Thymus (tissue), 11 donors: ENCODE results near the gene ABCA12. TPM values are rescaled to one million over a fixed set of nuclear protein-coding genes. Genes with fewer than 3 reads are reported as not detected.

Experiments
- DNase-seq, 9 donors: peaks; one replicate each; pipeline ENCODE4 v3.0.0-alpha.2; 2013; ENCODE audit warnings: low spot score in 9 of 9, low read depth in 6 of 9, missing footprints in 1 of 9
- H3K27ac ChIP-seq, 2 donors: one replicate each; pipeline ENCODE4 v1.5.1; 2013; ENCODE audit warnings: control low read depth in 1 of 2, low read depth in 1 of 2, low read length in 1 of 2, mild to moderate bottlenecking in 1 of 2, moderate library complexity in 1 of 2
- H3K27me3 ChIP-seq, 2 donors: one replicate each; pipeline ENCODE4 v1.5.1; 2013; ENCODE audit warnings: low read length in 1 of 2; ENCODE audit not compliant: control insufficient read depth in 2 of 2, insufficient read depth in 1 of 2
- H3K36me3 ChIP-seq, 2 donors: one replicate each; pipeline ENCODE4 v1.5.1; 2013; ENCODE audit warnings: low read length in 1 of 2, mild to moderate bottlenecking in 1 of 2, moderate library complexity in 1 of 2; ENCODE audit not compliant: control insufficient read depth in 2 of 2, insufficient read depth in 2 of 2
- H3K4me1 ChIP-seq, 2 donors: one replicate each; pipeline ENCODE4 v1.5.1; 2013; ENCODE audit warnings: low read length in 2 of 2; ENCODE audit not compliant: control insufficient read depth in 2 of 2, insufficient read depth in 2 of 2
- H3K4me3 ChIP-seq, 2 donors: one replicate each; pipeline ENCODE4 v1.5.1; 2013; ENCODE audit warnings: low read length in 2 of 2, control low read depth in 1 of 2, mild to moderate bottlenecking in 1 of 2
- H3K9me3 ChIP-seq, 2 donors: one replicate each; pipeline ENCODE4 v1.5.1; 2013; ENCODE audit warnings: low read length in 1 of 2, mild to moderate bottlenecking in 1 of 2; ENCODE audit not compliant: control insufficient read depth in 2 of 2, insufficient read depth in 1 of 2
- WGBS: extraction: QIAGEN DNeasy Blood & Tissue Kit; methylation state at CpG from one replicate; pipeline ENCODE4 v1.1.7; 2013; 5-methylcytosine and 5-hydroxymethylcytosine counted together
- polyA plus RNA-seq: library from polyadenylated mRNA; stranded (reverse); fragments of 200-250 nt; gene quantifications from one replicate; pipeline ENCODE4 v1.2.3, GENCODE V29; 2013
- total RNA-seq: library from RNA; stranded (reverse); fragments of 120-200 nt; gene quantifications from one replicate; pipeline ENCODE4 v1.2.4, GENCODE V29; 2013
- donor health status: healthy.

ABCA12 gene
- total and polyA plus RNA-seq, 2 donors = 0.14 to 0.18 TPM

GRCh38 chr2:215160081-215160480 is 21.7 kb upstream of the ABCA12 start:
- no peak for DNase-seq
- Histone ChIP-seq H3K27ac (no peak overlapping the region), H3K36me3 (no peaks in the 10 kb centered on the region), H3K4me1 (no peaks in the 10 kb centered on the region), H3K27me3 (no peaks in the 10 kb centered on the region), H3K4me3 (no peak overlapping the region), H3K9me3 (peaks cover 0 to 12% of the 10 kb centered on the region in 2 donors)
- 100% methylated on average over 1 of the region's 1 CpG for WGBS

GRCh38 chr2:215156453-215156852 is 18.0 kb upstream of the ABCA12 start:
- H3K4me1 ChIP-seq = no peaks in the 10 kb centered on the region
- peaks cover 0 to 8% of the 10 kb centered on the region in 2 donors for H3K9me3 ChIP-seq
- no peaks in the 10 kb centered on the region for H3K27me3 ChIP-seq
- no peaks in the 10 kb centered on the region for H3K36me3 ChIP-seq
- no peak overlapping the region for H3K27ac ChIP-seq
- H3K4me3 ChIP-seq = no peak overlapping the region
- WGBS = 91% methylated on average over 2 of the region's 2 CpGs
- DNase-seq = no peak

GRCh38 chr2:215149894-215150293 is 11.5 kb upstream of the ABCA12 start:
- 98% methylated on average over 1 of the region's 1 CpG for WGBS
- Histone ChIP-seq H3K4me1 (no peaks in the 10 kb centered on the region), H3K9me3 (no peaks in the 10 kb centered on the region), H3K4me3 (no peak overlapping the region), H3K27ac (no peak overlapping the region), H3K27me3 (no peaks in the 10 kb centered on the region), H3K36me3 (no peaks in the 10 kb centered on the region)
- DNase-seq = no peak

- H3K4me3 ChIP-seq = no peak overlapping the region
- no peak overlapping the region for H3K27ac ChIP-seq
- 27% methylated on average over 1 of the region's 1 CpG for WGBS
- no peaks in the 10 kb centered on the region for H3K9me3 ChIP-seq
- H3K4me1 ChIP-seq = no peaks in the 10 kb centered on the region
- no peaks in the 10 kb centered on the region for H3K27me3 ChIP-seq
- no peaks in the 10 kb centered on the region for H3K36me3 ChIP-seq
- no peak for DNase-seq
Measured at GRCh38 chr2:215149486-215149885, 11.1 kb upstream of the ABCA12 start.

- Histone ChIP-seq H3K36me3 (no peaks in the 10 kb centered on the region), H3K9me3 (no peaks in the 10 kb centered on the region), H3K4me3 (no peak overlapping the region), H3K27me3 (no peaks in the 10 kb centered on the region), H3K27ac (no peak overlapping the region), H3K4me1 (no peaks in the 10 kb centered on the region)
- 96% methylated on average over 2 of the region's 2 CpGs for WGBS
- DNase-seq = no peak
Measured at GRCh38 chr2:215149060-215149459, 10.6 kb upstream of the ABCA12 start.

GRCh38 chr2:215145611-215146010 is 7.2 kb upstream of the ABCA12 start:
- no peak overlapping the region for H3K27ac ChIP-seq
- WGBS = 61% methylated on average over 3 of the region's 3 CpGs
- no peaks in the 10 kb centered on the region for H3K4me1 ChIP-seq
- H3K4me3 ChIP-seq = no peak overlapping the region
- DNase-seq = no peak
- H3K27me3 ChIP-seq = no peaks in the 10 kb centered on the region
- no peaks in the 10 kb centered on the region for H3K9me3 ChIP-seq
- no peaks in the 10 kb centered on the region for H3K36me3 ChIP-seq

- whole genome bisulfite sequencing = 89% methylated on average over 5 of the region's 5 CpGs
- H3K27me3 ChIP-seq = no peaks in the 10 kb centered on the region
Measured at GRCh38 chr2:215144106-215144875, 5.9 kb upstream of the ABCA12 start.

GRCh38 chr2:215143458-215143857 is 5.0 kb upstream of the ABCA12 start:
- Histone ChIP-seq H3K27ac (no peak overlapping the region), H3K9me3 (no peaks in the 10 kb centered on the region), H3K4me3 (no peak overlapping the region), H3K4me1 (no peaks in the 10 kb centered on the region), H3K27me3 (no peaks in the 10 kb centered on the region), H3K36me3 (no peaks in the 10 kb centered on the region)
- DNase-seq = no peak

More at GRCh38 chr2:215144106-215144875, 5.9 kb upstream of the ABCA12 start:
- Histone ChIP-seq H3K36me3 (no peaks in the 10 kb centered on the region), H3K4me1 (no peaks in the 10 kb centered on the region), H3K4me3 (no peak overlapping the region), H3K27ac (no peak overlapping the region), H3K9me3 (no peaks in the 10 kb centered on the region)
- no peak for DNase-seq

- DNase-seq = no peak
- Histone ChIP-seq H3K27me3 (no peaks in the 10 kb centered on the region), H3K4me3 (no peak overlapping the region), H3K4me1 (no peaks in the 10 kb centered on the region), H3K27ac (no peak overlapping the region), H3K9me3 (no peaks in the 10 kb centered on the region), H3K36me3 (no peaks in the 10 kb centered on the region)
- WGBS = 95% methylated on average over 2 of the region's 2 CpGs
Measured at GRCh38 chr2:215141706-215142105, 3.3 kb upstream of the ABCA12 start.
